Neural crest cell (in vitro differentiated cells): ENCODE results near the gene ZIC5. TPM values are rescaled to one million over a fixed set of nuclear protein-coding genes. Genes with fewer than 3 reads are reported as not detected.
A peak's percentile ranks its signal among the peaks of the same experiment; 100 is the strongest.

Experiments used
- DNase-seq: peaks from one replicate; pipeline ENCODE4 v3.0.0; 2021; ENCODE audit warnings: low read depth, mixed read lengths, low spot score
- H3K27ac Mint-ChIP-seq: one replicate; pipeline ENCODE4 v1.8.0; 2021; ENCODE audit warnings: mild to moderate bottlenecking, mixed read lengths; ENCODE audit not compliant: unreplicated experiment
- H3K27me3 Mint-ChIP-seq: 2 replicates; pipeline ENCODE4 v1.8.0; 2021; ENCODE audit warnings: low read depth, mild to moderate bottlenecking, mixed read lengths
- H3K36me3 Mint-ChIP-seq: 2 replicates; pipeline ENCODE4 v1.8.0; 2021; ENCODE audit warnings: low read depth, mild to moderate bottlenecking, mixed read lengths
- H3K4me1 Mint-ChIP-seq: 2 replicates; pipeline ENCODE4 v1.8.0; 2021; ENCODE audit warnings: mixed read lengths
- H3K4me3 Mint-ChIP-seq: one replicate; pipeline ENCODE4 v1.8.0; 2021; ENCODE audit warnings: mild to moderate bottlenecking, mixed read lengths
- H3K9me3 Mint-ChIP-seq: 2 replicates; pipeline ENCODE4 v1.8.0; 2021; ENCODE audit warnings: mixed read lengths
- total RNA-seq: library from RNA; stranded (reverse); gene quantifications from 2 replicates; pipeline ENCODE4 v1.2.1, GENCODE V29; 2021
- TF ChIP-seq, protein P1 (sequence below): fragments of 200-600 bp; sonication (generic); conservative IDR thresholded peaks from 2 replicates; pipeline ENCODE4 v1.5.0; 2021; ENCODE audit warnings: antibody characterized with exemption, mild to moderate bottlenecking

Gene ZIC5
- total RNA-seq, 1 donor from 2014 or later = 6.7 TPM

DNA sequence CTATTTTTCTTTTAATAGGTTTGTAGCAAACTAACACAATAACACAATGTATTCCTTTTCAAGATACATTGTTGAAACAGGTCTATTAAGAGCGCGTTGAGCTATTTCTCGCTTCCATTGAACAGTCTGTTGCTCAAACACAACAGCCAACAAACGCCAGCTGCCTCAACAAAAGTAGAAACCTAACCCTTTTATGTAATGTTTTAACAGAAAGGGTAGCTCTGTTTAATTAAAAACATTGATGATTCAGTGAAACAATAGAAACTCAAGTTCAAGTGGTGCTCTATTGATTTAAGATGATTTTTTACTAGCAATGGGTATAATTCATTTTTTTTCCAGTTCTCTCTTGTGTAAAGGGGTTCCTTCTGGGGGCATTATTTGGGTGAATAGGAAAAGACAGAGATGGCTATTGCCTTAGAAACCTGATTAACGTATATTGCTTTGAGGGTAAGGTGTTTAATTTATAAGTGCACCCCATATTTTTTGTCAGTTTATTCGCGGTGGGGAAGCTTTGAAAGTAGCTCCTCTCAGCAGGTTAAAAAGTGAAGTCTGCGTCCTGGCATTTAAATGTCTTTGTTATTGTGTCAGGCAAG, 24.9 kb upstream of the ZIC5 start:
- TF ChIP-seq, protein P1, sequence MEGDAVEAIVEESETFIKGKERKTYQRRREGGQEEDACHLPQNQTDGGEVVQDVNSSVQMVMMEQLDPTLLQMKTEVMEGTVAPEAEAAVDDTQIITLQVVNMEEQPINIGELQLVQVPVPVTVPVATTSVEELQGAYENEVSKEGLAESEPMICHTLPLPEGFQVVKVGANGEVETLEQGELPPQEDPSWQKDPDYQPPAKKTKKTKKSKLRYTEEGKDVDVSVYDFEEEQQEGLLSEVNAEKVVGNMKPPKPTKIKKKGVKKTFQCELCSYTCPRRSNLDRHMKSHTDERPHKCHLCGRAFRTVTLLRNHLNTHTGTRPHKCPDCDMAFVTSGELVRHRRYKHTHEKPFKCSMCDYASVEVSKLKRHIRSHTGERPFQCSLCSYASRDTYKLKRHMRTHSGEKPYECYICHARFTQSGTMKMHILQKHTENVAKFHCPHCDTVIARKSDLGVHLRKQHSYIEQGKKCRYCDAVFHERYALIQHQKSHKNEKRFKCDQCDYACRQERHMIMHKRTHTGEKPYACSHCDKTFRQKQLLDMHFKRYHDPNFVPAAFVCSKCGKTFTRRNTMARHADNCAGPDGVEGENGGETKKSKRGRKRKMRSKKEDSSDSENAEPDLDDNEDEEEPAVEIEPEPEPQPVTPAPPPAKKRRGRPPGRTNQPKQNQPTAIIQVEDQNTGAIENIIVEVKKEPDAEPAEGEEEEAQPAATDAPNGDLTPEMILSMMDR = no peak
- Mint-ChIP-seq H3K27me3 (peaks cover 89% of the 10 kb centered on the region), H3K4me3 (peak overlapping the region; percentile 1), H3K27ac (no peak overlapping the region), H3K36me3 (no peaks in the 10 kb centered on the region), H3K9me3 (no peaks in the 10 kb centered on the region), H3K4me1 (peaks cover 19% of the 10 kb centered on the region)
- DNase-seq = no peak

DNA sequence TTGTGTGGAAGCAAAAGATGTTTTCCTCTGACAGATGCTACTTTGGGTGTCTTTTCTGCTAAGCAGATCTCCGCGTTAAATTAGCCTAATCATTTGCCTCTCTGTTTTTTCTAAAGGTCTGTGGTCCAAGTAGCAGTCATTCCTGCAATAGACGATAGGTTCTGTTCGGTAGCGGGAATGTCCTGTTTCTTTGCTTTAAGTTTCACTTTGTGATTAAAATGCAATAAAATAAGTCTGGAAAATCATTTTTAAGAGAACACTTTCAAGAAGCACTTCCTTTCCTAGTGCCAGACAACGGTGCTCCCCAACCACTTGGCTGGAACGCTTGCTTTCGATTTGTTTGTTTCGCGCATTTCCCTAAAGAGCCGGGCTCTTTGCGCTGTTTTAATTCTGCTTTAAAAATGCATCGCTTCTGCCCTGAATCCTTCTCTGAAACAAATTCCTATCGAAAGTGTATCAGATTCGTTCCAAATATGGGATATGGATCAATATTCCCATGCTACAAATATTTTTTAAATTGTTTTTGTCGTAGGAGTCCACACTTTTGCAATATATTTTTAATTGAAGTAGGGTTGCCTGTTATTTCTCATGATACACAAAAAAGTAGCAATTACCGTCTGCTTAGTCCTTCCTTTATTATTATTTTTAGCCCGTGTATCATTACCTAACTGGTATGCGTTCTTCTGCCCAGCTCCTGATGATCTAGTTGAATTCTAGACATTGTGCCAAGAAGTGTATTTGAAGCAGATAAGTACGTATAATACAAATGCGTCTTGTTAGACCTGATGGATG, 24.2 kb upstream of the ZIC5 start:
- H3K9me3 Mint-ChIP-seq = no peaks in the 10 kb centered on the region
- H3K4me3 Mint-ChIP-seq = peak overlapping the region; percentile 1
- peaks cover 19% of the 10 kb centered on the region for H3K4me1 Mint-ChIP-seq
- DNase-seq = no peak
- H3K27ac Mint-ChIP-seq = no peak overlapping the region
- TF ChIP-seq, protein P1 = no peak
- H3K36me3 Mint-ChIP-seq = no peaks in the 10 kb centered on the region
- peaks cover 90% of the 10 kb centered on the region for H3K27me3 Mint-ChIP-seq

DNA sequence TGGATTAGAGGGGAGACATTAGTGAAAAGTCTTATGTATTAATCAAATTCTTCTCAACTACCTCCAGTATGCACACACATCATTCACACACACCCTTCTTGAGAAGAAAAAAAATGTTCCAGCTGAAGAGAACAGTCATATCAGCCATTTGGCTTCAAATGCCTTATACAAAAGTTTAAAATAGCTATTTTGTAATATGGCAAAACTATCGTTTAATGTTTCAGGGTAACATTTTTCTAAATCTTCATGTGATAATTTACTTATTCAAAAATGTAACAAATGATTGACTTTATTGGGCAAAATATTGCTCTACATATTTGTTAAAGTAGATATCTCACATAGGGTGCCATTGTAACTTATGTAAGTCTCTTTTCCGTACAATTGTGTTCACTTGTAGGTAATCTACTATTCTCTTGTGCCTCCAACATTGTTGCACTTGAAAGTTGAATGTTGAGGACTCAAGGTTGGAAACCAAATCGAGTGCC, 23.6 kb upstream of the ZIC5 start:
- Mint-ChIP-seq H3K27me3 (peaks cover 96% of the 10 kb centered on the region), H3K27ac (no peak overlapping the region), H3K4me3 (peak overlapping the region; percentile 1)

DNA sequence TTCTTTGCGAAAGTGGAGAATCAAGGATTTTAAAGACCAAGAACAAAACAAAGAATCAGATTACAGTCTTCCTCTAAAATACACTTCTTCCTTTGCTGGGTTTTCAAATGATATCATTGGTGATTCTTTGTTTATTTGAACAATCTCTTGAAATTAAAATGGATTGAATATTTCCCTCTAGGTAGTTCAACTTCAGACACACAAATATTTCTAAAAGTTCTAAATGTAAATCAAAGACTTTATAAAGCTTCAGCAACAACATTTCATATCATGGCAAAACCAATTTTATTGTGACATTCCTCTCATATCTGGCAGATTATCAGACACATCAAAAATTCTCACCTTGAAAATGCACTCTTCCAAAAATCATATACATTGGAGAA, 23.1 kb upstream of the ZIC5 start:
- Mint-ChIP-seq H3K9me3 (no peaks in the 10 kb centered on the region), H3K36me3 (no peaks in the 10 kb centered on the region), H3K27ac (no peak overlapping the region), H3K4me1 (peaks cover 24% of the 10 kb centered on the region), H3K27me3 (peaks cover 97% of the 10 kb centered on the region), H3K4me3 (no peak overlapping the region)
- TF ChIP-seq, protein P1 = no peak
- DNase-seq = no peak

More for the DNA sequence above, 23.6 kb upstream of the ZIC5 start:
- Mint-ChIP-seq H3K4me1 (peaks cover 20% of the 10 kb centered on the region), H3K36me3 (no peaks in the 10 kb centered on the region), H3K9me3 (no peaks in the 10 kb centered on the region)
- DNase-seq = no peak
- TF ChIP-seq, protein P1 = no peak

DNA sequence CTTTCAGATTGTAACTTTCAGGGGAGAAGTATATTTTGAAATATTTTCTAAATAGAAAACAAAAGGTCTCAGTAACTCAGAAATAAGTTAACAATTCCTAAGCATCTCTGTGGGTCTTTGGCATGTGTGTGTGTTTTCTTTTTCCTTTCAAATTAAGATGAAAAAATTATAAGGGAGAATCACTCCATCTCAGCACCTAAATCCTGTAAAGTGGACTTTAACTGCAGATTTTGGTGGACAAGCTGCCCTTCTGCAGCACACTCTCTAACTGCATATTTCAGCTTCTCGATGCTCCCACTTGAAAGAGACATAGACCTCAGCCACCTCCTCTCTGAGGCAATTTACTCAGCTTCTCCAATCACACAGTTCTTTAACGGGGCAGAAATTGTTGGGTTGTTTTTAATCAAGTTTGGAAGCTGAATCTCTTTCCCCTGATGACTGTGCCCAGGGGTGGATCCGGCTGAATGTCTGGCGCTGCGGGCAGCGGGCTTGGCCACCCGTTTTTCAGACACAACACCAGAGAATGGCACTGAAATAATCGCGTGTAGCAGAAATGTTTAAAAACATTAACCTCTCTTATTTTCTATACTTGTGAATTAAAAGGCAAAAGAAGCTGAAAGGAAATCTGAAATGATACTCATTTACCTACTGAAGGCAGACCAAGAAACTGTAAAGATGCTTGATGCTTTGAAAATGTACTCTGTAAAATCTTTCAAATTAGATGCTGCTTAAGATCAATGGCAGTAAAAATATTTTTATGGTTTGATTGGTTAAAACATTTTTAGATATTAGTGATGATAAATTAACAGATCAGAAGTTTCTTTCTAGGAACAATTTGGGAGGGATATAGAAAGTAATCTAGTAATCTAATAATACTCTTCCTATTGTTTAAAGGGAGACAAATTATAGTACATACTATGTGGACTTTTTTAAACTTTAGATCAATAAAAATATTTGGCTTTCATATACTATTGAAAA, 22.4 kb upstream of the ZIC5 start:
- H3K4me1 Mint-ChIP-seq = peaks cover 26% of the 10 kb centered on the region
- no peaks in the 10 kb centered on the region for H3K9me3 Mint-ChIP-seq
- H3K36me3 Mint-ChIP-seq = no peaks in the 10 kb centered on the region
- peaks cover 98% of the 10 kb centered on the region for H3K27me3 Mint-ChIP-seq
- TF ChIP-seq, protein P1 = no peak
- no peak overlapping the region for H3K27ac Mint-ChIP-seq
- H3K4me3 Mint-ChIP-seq = peak overlapping the region; percentile 3
- DNase-seq = no peak
